ENCODE results near the gene PRKAR1B. TPM values are rescaled to one million over a fixed set of nuclear protein-coding genes. Genes with fewer than 3 reads are reported as not detected.

Gene PRKAR1B
- total and polyA plus RNA-seq, 7 donors: 1.4 to 4.6 (median 1.9) TPM

DNA sequence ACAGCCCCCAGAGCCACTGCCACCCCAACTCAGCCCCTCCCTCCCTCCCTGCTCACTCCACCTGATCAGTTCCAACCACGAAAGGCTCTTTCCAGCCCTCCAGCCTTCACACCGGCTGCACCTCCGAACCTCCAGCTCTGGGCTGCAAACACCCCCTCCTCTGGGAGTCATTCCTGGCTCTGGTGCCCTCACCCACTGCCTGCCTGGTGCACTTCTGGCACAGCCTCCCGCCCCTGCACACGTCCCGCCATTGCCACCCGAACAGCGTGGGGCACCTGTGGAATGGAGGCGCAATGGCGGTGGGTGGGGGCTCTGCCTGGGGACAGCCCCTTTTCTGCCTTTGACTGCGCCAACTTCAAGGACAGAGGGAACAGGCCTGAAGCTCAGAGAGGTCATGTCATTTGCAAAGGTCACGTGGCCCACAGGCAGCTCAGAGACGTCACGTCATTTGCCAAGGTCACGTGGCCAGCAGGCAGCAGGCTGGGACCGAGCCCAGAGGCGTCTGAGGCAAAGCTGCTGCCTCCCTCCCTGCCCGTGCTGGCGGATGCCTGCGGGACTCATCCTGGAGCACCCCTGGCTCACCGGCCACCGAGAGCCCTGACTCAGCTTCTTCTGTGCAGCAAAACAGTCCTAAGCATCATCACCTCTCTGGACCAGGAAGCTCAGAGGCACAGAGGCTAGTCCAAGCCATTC, 76.6 kb downstream of the PRKAR1B start:
- no peaks in the 10 kb centered on the region for H3K36me3 ChIP-seq (ENCODE audit: insufficient read depth in 1 of 2, low read depth in 1 of 2)
- ATAC-seq (peak in 3 of 4 donors; percentile 30 to 82 (median 43)), DNase-seq (peak in 1 of 2 donors; percentile 41)
- H3K27ac ChIP-seq: no peak overlapping the region
- TF ChIP-seq, protein P1, sequence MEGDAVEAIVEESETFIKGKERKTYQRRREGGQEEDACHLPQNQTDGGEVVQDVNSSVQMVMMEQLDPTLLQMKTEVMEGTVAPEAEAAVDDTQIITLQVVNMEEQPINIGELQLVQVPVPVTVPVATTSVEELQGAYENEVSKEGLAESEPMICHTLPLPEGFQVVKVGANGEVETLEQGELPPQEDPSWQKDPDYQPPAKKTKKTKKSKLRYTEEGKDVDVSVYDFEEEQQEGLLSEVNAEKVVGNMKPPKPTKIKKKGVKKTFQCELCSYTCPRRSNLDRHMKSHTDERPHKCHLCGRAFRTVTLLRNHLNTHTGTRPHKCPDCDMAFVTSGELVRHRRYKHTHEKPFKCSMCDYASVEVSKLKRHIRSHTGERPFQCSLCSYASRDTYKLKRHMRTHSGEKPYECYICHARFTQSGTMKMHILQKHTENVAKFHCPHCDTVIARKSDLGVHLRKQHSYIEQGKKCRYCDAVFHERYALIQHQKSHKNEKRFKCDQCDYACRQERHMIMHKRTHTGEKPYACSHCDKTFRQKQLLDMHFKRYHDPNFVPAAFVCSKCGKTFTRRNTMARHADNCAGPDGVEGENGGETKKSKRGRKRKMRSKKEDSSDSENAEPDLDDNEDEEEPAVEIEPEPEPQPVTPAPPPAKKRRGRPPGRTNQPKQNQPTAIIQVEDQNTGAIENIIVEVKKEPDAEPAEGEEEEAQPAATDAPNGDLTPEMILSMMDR (IDR thresholded peaks at IDR 0.05): no peak
- no peaks in the 10 kb centered on the region for H3K9me3 ChIP-seq
- no peaks in the 10 kb centered on the region for H3K27me3 ChIP-seq (ENCODE audit: insufficient read depth in 3 of 3, low read length in 2 of 3)
- 48 to 74% (median 49%) methylated on average over 21 to 22 of the region's 22 CpGs for WGBS, 3 donors
- intact Hi-C loops (cut with DNase I): no loop called here
- H3K4me3 ChIP-seq: no peak overlapping the region
- H3K4me1 ChIP-seq: no peaks in the 10 kb centered on the region

DNA sequence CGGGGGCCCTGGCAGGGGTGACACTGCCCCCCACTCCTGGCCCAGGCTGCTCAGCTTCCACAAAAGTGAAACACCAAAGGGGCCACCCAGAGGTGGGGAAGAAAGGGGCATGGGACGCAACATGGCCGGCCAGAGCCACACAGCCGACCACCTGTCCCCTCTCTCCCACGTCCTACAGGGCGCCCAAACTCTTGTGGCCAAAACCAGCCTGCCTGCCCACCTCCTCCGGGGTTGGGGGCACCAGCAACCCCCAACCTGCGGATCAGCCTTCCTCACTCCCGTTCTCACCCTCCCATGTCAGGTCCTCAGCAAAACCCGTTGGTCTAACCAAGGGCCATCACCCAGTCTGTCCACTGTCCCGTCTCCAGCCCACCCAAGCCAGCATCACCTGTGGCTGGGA, 80.1 kb downstream of the PRKAR1B start:
- WGBS, 3 donors: 89 to 94% (median 92%) methylated on average over 10 to 11 of the region's 11 CpGs
- H3K9me3 ChIP-seq: peaks cover 4% of the 10 kb centered on the region
- H3K4me3 ChIP-seq: no peak overlapping the region
- no peaks in the 10 kb centered on the region for H3K36me3 ChIP-seq (ENCODE audit: insufficient read depth in 1 of 2, low read depth in 1 of 2)
- no peaks in the 10 kb centered on the region for H3K27me3 ChIP-seq (ENCODE audit: insufficient read depth in 3 of 3, low read length in 2 of 3)
- no peaks in the 10 kb centered on the region for H3K4me1 ChIP-seq
- TF ChIP-seq, protein P1 (IDR thresholded peaks at IDR 0.05): no peak
- no peak for DNase-seq
- no peak overlapping the region for H3K27ac ChIP-seq
- intact Hi-C loops (cut with DNase I): no loop called here
- no peak for ATAC-seq

DNA sequence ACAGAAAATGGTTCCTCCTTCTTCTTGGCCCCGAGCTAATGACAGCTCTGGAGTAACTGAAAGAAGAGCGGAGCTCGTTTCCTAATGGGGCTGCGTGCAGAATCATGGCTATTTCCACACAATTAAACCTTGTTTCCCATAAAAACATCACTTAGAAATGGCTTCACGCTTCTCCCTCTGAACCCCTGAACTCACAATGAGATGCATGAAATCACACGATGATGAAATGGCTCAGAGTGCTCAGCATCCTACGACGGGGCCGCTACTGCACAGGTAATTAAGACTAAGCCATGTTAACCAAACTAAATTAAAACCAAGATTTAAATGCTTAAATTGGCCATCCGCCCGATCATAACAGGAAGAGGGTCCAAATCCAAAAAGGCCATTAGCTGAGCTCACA, 80.6 kb downstream of the PRKAR1B start:
- DNase-seq: no peak
- Histone ChIP-seq H3K27ac (no peak overlapping the region), H3K36me3 (ENCODE audit: insufficient read depth in 1 of 2, low read depth in 1 of 2) (no peaks in the 10 kb centered on the region), H3K4me3 (no peak overlapping the region), H3K4me1 (no peaks in the 10 kb centered on the region), H3K27me3 (ENCODE audit: insufficient read depth in 3 of 3, low read length in 2 of 3) (no peaks in the 10 kb centered on the region), H3K9me3 (peaks cover 4% of the 10 kb centered on the region)
- no peak for ATAC-seq
- TF ChIP-seq, protein P1 (IDR thresholded peaks at IDR 0.05): no peak
- intact Hi-C loops (cut with DNase I): no loop called here
- WGBS, 3 donors: 76 to 83% (median 78%) methylated on average over 11 of the region's 11 CpGs

DNA sequence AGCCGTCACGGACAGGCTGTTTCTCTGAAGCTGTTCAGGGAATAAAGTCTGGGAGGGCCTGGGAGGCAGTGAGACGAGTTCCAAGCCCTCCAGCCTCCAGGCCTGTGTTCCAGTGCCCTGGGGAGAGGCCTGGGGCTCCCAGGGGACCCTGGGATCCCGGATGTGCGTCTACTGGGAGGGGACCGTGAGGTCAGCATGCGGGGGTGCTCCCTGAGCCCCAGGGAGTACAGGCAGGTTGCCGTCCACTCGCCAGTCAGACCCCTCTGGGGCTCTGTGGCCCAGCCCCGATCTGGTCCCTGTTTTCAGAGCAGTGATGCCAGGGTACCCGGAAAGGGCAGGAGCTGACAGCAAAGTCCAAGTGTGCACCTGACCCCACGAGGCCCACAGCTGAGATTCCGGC, 81.5 kb downstream of the PRKAR1B start:
- no peaks in the 10 kb centered on the region for H3K27me3 ChIP-seq (ENCODE audit: insufficient read depth in 3 of 3, low read length in 2 of 3)
- WGBS, 3 donors: 88 to 89% (median 88%) methylated on average over 13 of the region's 13 CpGs
- no peaks in the 10 kb centered on the region for H3K4me1 ChIP-seq
- no peak overlapping the region for H3K27ac ChIP-seq
- no peak for ATAC-seq
- peaks cover 4% of the 10 kb centered on the region for H3K9me3 ChIP-seq
- intact Hi-C loops (cut with DNase I): no loop called here
- DNase-seq: no peak
- no peaks in the 10 kb centered on the region for H3K36me3 ChIP-seq (ENCODE audit: insufficient read depth in 1 of 2, low read depth in 1 of 2)
- TF ChIP-seq, protein P1 (IDR thresholded peaks at IDR 0.05): no peak
- H3K4me3 ChIP-seq: no peak overlapping the region

Measured in psoas muscle (tissue), 8 donors.